ENCODE results near the gene CEP72. TPM values are rescaled to one million over a fixed set of nuclear protein-coding genes. Genes with fewer than 3 reads are reported as not detected.

Gene CEP72
- total RNA-seq, 1 donor from 2014 or later = 20.1 TPM

DNA sequence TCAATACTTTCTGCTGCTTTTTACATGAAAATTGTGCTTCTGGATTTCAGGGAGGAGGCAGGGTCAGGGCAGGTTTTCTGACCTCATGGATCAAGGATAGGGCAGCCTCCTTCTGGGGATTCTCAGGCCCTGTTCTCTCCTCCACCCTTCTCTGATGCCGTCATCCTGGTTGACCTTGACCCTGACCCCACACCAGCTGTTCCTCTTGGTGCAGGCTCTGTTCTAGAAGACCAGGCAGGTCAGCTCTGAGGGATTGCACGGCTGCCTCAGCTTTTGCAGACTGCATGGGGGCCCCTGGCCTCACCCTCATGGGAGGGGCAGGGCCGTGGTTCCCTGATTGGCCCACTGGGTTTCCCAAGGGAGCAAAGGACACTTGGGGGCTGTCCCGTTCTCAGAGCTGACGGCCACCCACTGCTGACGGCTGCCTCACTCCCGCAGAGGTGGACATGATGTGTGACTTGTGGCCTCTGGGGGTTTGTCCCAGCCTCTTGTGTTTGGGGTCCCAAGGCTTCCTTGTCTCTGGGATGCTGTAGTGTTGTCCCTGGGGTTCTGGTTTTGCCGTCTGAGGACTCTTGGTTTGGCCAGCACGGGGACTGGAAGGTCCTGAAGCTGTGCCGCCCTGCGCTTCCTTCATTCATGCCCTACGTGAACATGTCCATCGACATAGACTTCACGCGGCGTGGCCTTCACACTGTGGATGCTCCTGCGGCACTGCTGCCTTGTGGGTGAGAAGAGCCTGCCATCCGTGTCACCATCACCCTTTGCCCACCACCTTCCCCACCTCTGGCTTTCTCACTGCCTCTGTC, 34.5 kb downstream of the CEP72 start:
- Histone ChIP-seq H3K9me3 (no peaks in the 10 kb centered on the region), H3K4me3 (no peak overlapping the region), H3K27ac (no peak overlapping the region), H3K36me3 (peaks cover 0 to 14% of the 10 kb centered on the region in 2 donors), H3K27me3 (no peaks in the 10 kb centered on the region), H3K4me1 (no peaks in the 10 kb centered on the region)
- TF ChIP-seq POLR2AphosphoS5 (IDR thresholded peaks at IDR 0.05; ENCODE audit: insufficient read depth in 1 of 2, low read depth in 1 of 2) (no peak), POLR2A (IDR thresholded peaks at IDR 0.05) (no peak)
- TF ChIP-seq, protein P1, sequence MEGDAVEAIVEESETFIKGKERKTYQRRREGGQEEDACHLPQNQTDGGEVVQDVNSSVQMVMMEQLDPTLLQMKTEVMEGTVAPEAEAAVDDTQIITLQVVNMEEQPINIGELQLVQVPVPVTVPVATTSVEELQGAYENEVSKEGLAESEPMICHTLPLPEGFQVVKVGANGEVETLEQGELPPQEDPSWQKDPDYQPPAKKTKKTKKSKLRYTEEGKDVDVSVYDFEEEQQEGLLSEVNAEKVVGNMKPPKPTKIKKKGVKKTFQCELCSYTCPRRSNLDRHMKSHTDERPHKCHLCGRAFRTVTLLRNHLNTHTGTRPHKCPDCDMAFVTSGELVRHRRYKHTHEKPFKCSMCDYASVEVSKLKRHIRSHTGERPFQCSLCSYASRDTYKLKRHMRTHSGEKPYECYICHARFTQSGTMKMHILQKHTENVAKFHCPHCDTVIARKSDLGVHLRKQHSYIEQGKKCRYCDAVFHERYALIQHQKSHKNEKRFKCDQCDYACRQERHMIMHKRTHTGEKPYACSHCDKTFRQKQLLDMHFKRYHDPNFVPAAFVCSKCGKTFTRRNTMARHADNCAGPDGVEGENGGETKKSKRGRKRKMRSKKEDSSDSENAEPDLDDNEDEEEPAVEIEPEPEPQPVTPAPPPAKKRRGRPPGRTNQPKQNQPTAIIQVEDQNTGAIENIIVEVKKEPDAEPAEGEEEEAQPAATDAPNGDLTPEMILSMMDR (IDR thresholded peaks at IDR 0.05) = no peak
- DNase-seq (ENCODE audit: extremely low spot score in 2 of 2) = no peak
- intact Hi-C loops (cut with DNase I) = no loop called here

DNA sequence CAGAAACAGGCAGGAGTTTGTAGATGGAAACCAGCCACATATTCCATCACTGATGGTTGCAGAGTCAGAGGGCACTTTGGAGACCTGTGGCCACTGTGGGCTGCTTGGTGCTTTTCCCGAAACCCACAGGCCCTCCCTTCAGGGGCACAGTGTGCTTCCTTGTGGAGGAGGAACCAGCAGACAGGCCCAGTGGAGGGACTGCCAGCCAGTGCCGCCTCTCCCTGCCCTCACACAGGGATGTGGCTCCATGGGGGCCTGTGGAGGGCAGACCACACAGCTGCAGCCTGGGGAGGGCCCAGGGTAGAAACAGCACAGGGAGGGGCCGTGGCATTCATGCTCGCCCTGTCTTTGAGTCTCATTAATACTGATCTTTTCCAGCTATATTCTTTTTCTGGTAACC, 35.2 kb downstream of the CEP72 start:
- H3K36me3 ChIP-seq = peaks cover 0 to 14% of the 10 kb centered on the region in 2 donors
- no peaks in the 10 kb centered on the region for H3K4me1 ChIP-seq
- TF ChIP-seq, protein P1 (IDR thresholded peaks at IDR 0.05) = no peak
- TF ChIP-seq POLR2A (IDR thresholded peaks at IDR 0.05) (no peak), POLR2AphosphoS5 (IDR thresholded peaks at IDR 0.05; ENCODE audit: insufficient read depth in 1 of 2, low read depth in 1 of 2) (no peak)
- H3K27ac ChIP-seq = no peak overlapping the region
- intact Hi-C loops (cut with DNase I) = no loop called here
- no peaks in the 10 kb centered on the region for H3K27me3 ChIP-seq
- no peak overlapping the region for H3K4me3 ChIP-seq
- DNase-seq (ENCODE audit: extremely low spot score in 2 of 2) = no peak
- no peaks in the 10 kb centered on the region for H3K9me3 ChIP-seq

DNA sequence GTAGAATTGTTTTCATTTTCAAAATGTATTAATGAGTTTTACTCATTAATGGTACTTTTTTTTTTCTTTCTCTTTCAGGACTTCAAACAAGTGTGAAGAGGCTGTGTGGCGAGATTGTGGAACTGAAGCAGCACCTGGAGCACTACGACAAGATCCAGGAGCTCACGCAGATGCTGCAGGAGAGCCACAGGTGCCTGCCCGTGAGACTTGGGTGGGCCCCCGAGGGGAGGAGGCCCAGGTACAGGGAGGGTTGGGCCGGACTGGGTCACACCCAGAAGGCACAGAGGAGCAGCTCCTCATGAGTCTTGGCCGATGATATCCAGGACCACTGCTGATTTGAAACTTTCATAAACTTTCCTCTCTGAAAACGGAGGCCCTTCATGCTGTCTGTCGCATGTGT, 35.6 kb downstream of the CEP72 start:
- H3K9me3 ChIP-seq = no peaks in the 10 kb centered on the region
- no peak for DNase-seq (ENCODE audit: extremely low spot score in 2 of 2)
- no peaks in the 10 kb centered on the region for H3K27me3 ChIP-seq
- no peaks in the 10 kb centered on the region for H3K4me1 ChIP-seq
- H3K36me3 ChIP-seq = peaks cover 0 to 14% of the 10 kb centered on the region in 2 donors
- TF ChIP-seq, protein P1 (IDR thresholded peaks at IDR 0.05) = no peak
- TF ChIP-seq POLR2AphosphoS5 (IDR thresholded peaks at IDR 0.05; ENCODE audit: insufficient read depth in 1 of 2, low read depth in 1 of 2) (no peak), POLR2A (IDR thresholded peaks at IDR 0.05) (no peak)
- intact Hi-C loops (cut with DNase I) = no loop called here
- no peak overlapping the region for H3K4me3 ChIP-seq
- no peak overlapping the region for H3K27ac ChIP-seq

DNA sequence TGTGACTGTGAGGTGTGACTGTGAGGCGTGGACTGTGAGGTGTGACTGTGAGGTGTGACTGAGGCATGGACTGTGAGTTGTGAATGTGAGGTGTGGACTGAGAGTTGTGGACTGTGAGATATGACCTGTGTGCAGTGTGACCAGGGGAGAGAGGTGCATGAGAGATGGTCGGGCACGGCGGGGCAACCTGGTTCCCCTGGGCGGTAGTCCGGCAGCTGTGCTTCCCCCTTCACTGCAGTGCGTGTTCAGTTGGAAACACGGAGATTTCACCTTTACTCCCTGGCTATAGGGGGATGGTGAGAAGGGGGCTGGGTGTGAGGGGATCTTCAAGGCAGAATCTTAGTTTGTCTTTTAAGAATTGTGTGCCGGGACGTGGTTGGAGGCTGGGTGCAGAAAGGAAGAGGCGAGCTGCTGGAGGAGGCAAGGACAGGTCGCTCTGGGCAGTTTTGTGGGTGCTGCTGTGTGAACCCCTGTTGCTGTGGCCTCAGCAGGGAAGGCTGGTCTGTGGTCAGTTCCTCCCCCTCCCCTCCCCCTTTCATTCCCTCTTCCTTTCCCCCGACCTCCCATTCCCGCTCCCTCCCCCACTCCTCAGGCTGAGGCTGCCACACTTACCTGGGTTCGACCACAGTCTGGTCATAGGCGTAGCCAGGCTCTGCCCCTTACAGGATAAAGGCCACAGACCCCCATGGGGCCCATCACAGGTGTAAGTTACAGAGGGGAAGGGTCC, 39.3 kb downstream of the CEP72 start:
- no peaks in the 10 kb centered on the region for H3K4me1 ChIP-seq
- H3K27ac ChIP-seq = no peak overlapping the region
- H3K36me3 ChIP-seq = peaks cover 0 to 9% of the 10 kb centered on the region in 2 donors
- TF ChIP-seq POLR2AphosphoS5 (IDR thresholded peaks at IDR 0.05; ENCODE audit: insufficient read depth in 1 of 2, low read depth in 1 of 2) (no peak), POLR2A (IDR thresholded peaks at IDR 0.05) (no peak)
- TF ChIP-seq, protein P1 (IDR thresholded peaks at IDR 0.05) = no peak
- no peaks in the 10 kb centered on the region for H3K9me3 ChIP-seq
- H3K27me3 ChIP-seq = no peaks in the 10 kb centered on the region
- DNase-seq (ENCODE audit: extremely low spot score in 2 of 2) = no peak
- intact Hi-C loops (cut with DNase I) = no loop called here
- H3K4me3 ChIP-seq = no peak overlapping the region
